Measurements from ENCODE around the gene TBCA.

Gene TBCA

DNA sequence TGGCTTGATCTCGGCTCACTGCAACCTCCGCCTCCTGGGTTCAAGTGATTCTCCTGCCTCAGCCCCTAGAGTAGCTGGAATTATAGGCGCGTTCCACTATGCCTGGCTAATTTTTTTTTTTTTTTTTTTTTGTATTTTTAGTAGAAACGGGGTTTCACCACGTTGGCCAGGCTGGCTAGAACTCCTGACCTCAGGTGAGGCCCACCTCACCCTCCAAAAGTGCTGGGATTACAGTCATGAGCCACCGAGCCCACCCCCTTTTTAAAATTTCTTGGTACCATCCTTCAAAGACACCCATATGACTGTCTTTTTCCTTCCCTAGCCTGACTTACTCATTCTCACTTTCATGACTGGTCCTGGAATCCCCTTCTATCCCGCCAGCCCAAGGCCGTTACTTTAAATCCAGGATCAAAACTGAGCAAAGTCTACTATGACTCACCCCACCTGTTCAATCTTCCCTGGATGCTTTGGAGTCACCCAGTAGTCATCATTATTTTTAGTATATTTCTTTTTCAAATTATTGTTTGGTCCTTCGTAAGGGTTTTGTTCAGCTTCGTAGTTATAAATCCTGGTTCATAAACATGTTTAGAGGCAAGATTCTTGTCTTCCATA is 1.2 kb upstream of the TBCA start:
- Histone ChIP-seq H3K36me3 (ENCODE audit: control insufficient read depth, insufficient read depth, low read length) (no peaks in the 10 kb centered on the region; the same call in 1 of the 2 replicates), H3K4me3 (replicated peaks; ENCODE audit: low read depth, low read length) (no peak overlapping the region), H3K27me3 (replicated peaks; ENCODE audit: control insufficient read depth, insufficient read depth, low read length) (no peaks in the 10 kb centered on the region)
- TF ChIP-seq, protein P1, sequence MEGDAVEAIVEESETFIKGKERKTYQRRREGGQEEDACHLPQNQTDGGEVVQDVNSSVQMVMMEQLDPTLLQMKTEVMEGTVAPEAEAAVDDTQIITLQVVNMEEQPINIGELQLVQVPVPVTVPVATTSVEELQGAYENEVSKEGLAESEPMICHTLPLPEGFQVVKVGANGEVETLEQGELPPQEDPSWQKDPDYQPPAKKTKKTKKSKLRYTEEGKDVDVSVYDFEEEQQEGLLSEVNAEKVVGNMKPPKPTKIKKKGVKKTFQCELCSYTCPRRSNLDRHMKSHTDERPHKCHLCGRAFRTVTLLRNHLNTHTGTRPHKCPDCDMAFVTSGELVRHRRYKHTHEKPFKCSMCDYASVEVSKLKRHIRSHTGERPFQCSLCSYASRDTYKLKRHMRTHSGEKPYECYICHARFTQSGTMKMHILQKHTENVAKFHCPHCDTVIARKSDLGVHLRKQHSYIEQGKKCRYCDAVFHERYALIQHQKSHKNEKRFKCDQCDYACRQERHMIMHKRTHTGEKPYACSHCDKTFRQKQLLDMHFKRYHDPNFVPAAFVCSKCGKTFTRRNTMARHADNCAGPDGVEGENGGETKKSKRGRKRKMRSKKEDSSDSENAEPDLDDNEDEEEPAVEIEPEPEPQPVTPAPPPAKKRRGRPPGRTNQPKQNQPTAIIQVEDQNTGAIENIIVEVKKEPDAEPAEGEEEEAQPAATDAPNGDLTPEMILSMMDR (IDR thresholded peaks at IDR 0.05; ENCODE audit: insufficient read depth, low read length, poor library complexity, severe bottlenecking): no peak
- DNase-seq (ENCODE audit: extremely low read depth, insufficient read length): no peak

DNA sequence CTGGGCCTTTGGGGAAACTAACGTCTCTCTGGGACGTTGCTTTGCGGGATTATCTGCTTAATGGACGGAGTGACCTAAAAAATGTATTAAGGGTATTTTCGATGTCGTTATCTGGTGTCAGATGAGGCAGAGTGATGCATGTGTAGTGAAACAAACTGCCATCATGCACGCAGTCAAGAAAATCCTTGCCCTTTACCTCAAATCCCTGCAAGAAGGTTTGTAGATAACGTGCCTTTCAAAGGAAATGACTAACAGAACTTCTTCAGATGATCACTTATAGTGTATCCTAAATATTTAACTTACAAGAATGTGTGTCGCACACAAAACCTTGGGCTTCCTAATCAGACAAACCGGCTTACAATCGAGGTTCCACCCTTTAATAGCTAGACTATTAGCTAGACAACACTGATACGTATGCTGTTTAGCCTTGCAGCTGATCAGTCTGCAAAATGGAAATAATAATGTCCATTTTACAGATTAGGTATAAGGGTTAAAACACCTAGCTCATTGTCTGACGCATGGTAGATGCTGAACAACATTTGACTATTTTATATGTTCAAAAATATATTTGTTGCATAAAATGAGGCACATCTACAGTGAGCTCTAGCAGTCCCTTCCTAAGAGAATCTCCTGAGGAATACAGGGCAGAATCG is 541 bp upstream of the TBCA start:
- H3K27me3 ChIP-seq (replicated peaks; ENCODE audit: control insufficient read depth, insufficient read depth, low read length): no peaks in the 10 kb centered on the region
- H3K36me3 ChIP-seq (ENCODE audit: control insufficient read depth, insufficient read depth, low read length): no peaks in the 10 kb centered on the region; the same call in 1 of the 2 replicates
- DNase-seq (ENCODE audit: extremely low read depth, insufficient read length): no peak
- TF ChIP-seq, protein P1 (IDR thresholded peaks at IDR 0.05; ENCODE audit: insufficient read depth, low read length, poor library complexity, severe bottlenecking): no peak
- H3K4me3 ChIP-seq (replicated peaks; ENCODE audit: low read depth, low read length): peak overlapping the region; percentile 95

DNA sequence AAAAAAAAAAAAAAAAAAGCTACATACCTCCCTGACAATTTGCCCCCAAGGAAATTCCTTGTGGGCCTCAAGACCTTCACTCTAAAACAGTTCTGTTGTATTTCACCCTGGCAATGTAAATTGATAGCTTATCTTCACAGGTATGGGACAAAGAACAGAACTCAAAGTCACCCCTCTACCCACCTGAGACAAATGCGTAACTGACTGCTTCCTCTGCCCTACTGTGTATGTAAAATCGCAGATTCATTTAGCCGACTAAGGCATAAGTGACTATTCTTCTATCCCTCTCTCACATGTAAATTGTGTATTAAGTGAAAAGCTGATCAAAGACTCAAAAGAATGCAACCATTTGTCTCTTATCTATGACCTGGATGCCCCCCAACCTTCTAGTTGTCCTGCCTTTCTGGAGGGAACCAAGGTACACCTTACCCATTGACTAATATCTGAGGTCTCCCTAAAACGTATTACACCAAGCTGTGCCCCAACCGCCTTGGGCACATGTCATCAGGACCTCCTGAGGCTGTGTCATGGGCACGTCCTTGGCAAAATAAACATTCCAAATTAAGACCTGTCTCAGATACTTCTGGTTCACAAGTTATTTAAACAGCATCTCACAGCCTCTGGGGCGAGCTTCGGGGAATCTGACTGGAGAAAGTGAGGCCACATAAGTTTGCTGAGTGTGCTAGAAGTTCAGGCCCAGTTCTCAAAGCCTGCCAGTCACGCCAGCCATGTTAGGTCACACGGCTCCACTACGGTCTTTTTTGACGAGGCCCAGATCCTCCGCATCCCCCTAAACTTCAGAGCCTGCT is 954 bp downstream of the TBCA start:
- TF ChIP-seq, protein P1 (IDR thresholded peaks at IDR 0.05; ENCODE audit: insufficient read depth, low read length, poor library complexity, severe bottlenecking): no peak
- peaks cover 2% of the 10 kb centered on the region for H3K36me3 ChIP-seq (ENCODE audit: control insufficient read depth, insufficient read depth, low read length)
- H3K4me3 ChIP-seq (replicated peaks; ENCODE audit: low read depth, low read length): peak overlapping the region; percentile 95
- no peaks in the 10 kb centered on the region for H3K27me3 ChIP-seq (replicated peaks; ENCODE audit: control insufficient read depth, insufficient read depth, low read length)
- no peak for DNase-seq (ENCODE audit: extremely low read depth, insufficient read length)

DNA sequence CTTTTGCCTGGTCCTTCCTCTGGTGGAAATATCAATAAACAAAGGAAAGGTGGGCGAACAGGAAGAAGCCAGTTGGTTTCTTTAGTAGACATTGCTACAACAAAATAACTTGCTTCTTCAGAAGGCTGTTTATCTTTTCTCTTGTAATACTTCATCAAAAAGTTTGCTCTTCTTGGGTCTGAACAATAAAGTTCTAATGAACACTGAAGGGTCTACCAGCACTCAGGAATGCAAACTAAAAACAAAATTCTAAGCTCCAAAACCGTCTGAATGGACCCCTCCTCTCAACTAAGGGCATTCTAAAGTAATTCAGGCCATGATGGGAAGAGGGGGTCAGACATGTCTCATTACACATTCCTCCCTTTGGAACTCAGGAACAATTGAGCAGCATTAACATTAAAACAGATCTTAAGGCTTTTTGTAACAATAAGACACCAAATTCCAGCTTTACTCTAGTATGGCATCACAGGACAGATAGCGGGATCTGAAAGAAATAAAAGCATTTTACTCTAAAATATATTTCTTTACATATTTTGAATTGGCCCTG is 2.3 kb downstream of the TBCA start:
- TF ChIP-seq, protein P1 (IDR thresholded peaks at IDR 0.05; ENCODE audit: insufficient read depth, low read length, poor library complexity, severe bottlenecking): no peak
- H3K27me3 ChIP-seq (replicated peaks; ENCODE audit: control insufficient read depth, insufficient read depth, low read length): no peaks in the 10 kb centered on the region
- H3K4me3 ChIP-seq (replicated peaks; ENCODE audit: low read depth, low read length): peak overlapping the region; percentile 95
- no peak for DNase-seq (ENCODE audit: extremely low read depth, insufficient read length)
- peaks cover 2% of the 10 kb centered on the region for H3K36me3 ChIP-seq (ENCODE audit: control insufficient read depth, insufficient read depth, low read length)

DNA sequence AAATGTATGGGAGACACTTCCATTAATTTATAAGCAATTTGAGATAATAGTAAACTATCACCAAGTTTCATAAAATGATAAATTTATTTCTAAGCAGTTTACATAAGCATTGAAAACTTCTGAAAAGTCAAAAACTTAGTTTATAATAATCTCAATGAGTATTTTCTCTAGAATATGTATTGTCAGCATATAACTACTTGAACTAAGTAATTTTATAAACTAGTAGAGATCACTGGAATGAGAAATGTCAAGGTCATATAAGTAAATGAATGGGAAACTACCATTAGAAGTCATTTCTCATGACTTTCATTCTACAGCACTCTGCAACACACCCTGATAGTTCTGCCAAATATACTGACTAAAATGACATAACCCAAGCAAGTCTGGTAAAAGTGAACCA is 3.4 kb downstream of the TBCA start:
- TF ChIP-seq, protein P1 (IDR thresholded peaks at IDR 0.05; ENCODE audit: insufficient read depth, low read length, poor library complexity, severe bottlenecking): no peak
- no peak overlapping the region for H3K4me3 ChIP-seq (replicated peaks; ENCODE audit: low read depth, low read length)
- no peaks in the 10 kb centered on the region for H3K27me3 ChIP-seq (replicated peaks; ENCODE audit: control insufficient read depth, insufficient read depth, low read length)
- no peak for DNase-seq (ENCODE audit: extremely low read depth, insufficient read length)
- H3K36me3 ChIP-seq (ENCODE audit: control insufficient read depth, insufficient read depth, low read length): peaks cover 4% of the 10 kb centered on the region

Data from GM06990 (cell line).